H9 (cell line): ENCODE data around the gene ANKRA2. TPM values are rescaled to one million over a fixed set of nuclear protein-coding genes. Genes with fewer than 3 reads are reported as not detected.

Experiments used
- DNase-seq: peaks from one replicate; pipeline ENCODE4 v3.0.0-alpha.2; 2017
- H2AFZ ChIP-seq: one replicate; pipeline ENCODE4 v1.6.1; 2013; ENCODE audit warnings: mild to moderate bottlenecking, low read length, control low read depth, moderate library complexity
- H2AK5ac ChIP-seq: 2 replicates; pipeline ENCODE4 v1.6.1; 2013; ENCODE audit warnings: low read length, control low read depth, mixed read lengths; ENCODE audit not compliant: insufficient read length
- H2BK120ac ChIP-seq: one replicate; pipeline ENCODE4 v1.6.1; 2013; ENCODE audit warnings: low read depth, mild to moderate bottlenecking, low read length, control low read depth, inconsistent platforms; ENCODE audit not compliant: poor library complexity, severe bottlenecking
- H2BK12ac ChIP-seq: 2 replicates; pipeline ENCODE4 v1.6.1; 2013; ENCODE audit warnings: low read length, control low read depth, mixed read lengths, low read depth; ENCODE audit not compliant: insufficient read length
- H2BK15ac ChIP-seq: 2 replicates; pipeline ENCODE4 v1.6.1; 2013; ENCODE audit warnings: low read depth, low read length, control low read depth
- H2BK20ac ChIP-seq: one replicate; pipeline ENCODE4 v1.6.1; 2013; ENCODE audit warnings: low read depth, mild to moderate bottlenecking, low read length, control low read depth, inconsistent platforms; ENCODE audit not compliant: poor library complexity, severe bottlenecking
- H2BK5ac ChIP-seq: 2 replicates; pipeline ENCODE4 v1.6.1; 2013; ENCODE audit warnings: low read length, control low read depth, mixed read lengths; ENCODE audit not compliant: insufficient read length
- H3K14ac ChIP-seq: 2 replicates; pipeline ENCODE4 v1.6.1; 2013; ENCODE audit warnings: low read length, control low read depth; ENCODE audit not compliant: insufficient read depth
- H3K18ac ChIP-seq: 2 replicates; pipeline ENCODE4 v1.6.1; 2013; ENCODE audit warnings: low read depth, mild to moderate bottlenecking, mixed read lengths, low read length, control low read depth; ENCODE audit not compliant: insufficient read length
- H3K23ac ChIP-seq: 2 replicates; pipeline ENCODE4 v1.6.1; 2013; ENCODE audit warnings: low read length, control low read depth, mixed read lengths, low read depth; ENCODE audit not compliant: insufficient read length
- H3K23me2 ChIP-seq: 2 replicates; pipeline ENCODE4 v1.6.1; 2013; ENCODE audit warnings: low read depth, mild to moderate bottlenecking, mixed read lengths, low read length, control low read depth; ENCODE audit not compliant: insufficient read length, poor library complexity, severe bottlenecking
- H3K27ac ChIP-seq: 2 replicates; pipeline ENCODE4 v1.5.1; 2013; ENCODE audit warnings: low read length, control low read depth, mixed read lengths, low read depth; ENCODE audit not compliant: insufficient read length
- H3K27me3 ChIP-seq: 2 replicates; pipeline ENCODE4 v1.6.1; 2013; ENCODE audit warnings: low read length, control low read depth, inconsistent platforms; ENCODE audit not compliant: insufficient read depth
- H3K4ac ChIP-seq: 2 replicates; pipeline ENCODE4 v1.6.1; 2013; ENCODE audit warnings: low read depth, mild to moderate bottlenecking, control low read depth, inconsistent platforms, low read length, moderate library complexity
- H3K4me1 ChIP-seq: 2 replicates; pipeline ENCODE4 v1.6.1; 2013; ENCODE audit warnings: low read length, control low read depth, inconsistent platforms; ENCODE audit not compliant: insufficient read depth
- H3K4me2 ChIP-seq: 2 replicates; pipeline ENCODE4 v1.6.1; 2013; ENCODE audit warnings: low read length, control low read depth, mixed read lengths; ENCODE audit not compliant: insufficient read length, insufficient read depth
- H3K56ac ChIP-seq: 2 replicates; pipeline ENCODE4 v1.6.1; 2013; ENCODE audit warnings: low read depth, mild to moderate bottlenecking, mixed read lengths, low read length, control low read depth; ENCODE audit not compliant: insufficient read length
- H3K79me1 ChIP-seq: 2 replicates; pipeline ENCODE4 v1.6.1; 2013; ENCODE audit warnings: low read depth, mild to moderate bottlenecking, moderate library complexity, low read length, control low read depth, inconsistent platforms; ENCODE audit not compliant: insufficient read depth, poor library complexity, severe bottlenecking
- H3K79me2 ChIP-seq: 2 replicates; pipeline ENCODE4 v1.6.1; 2013; ENCODE audit warnings: low read length, control low read depth, inconsistent platforms; ENCODE audit not compliant: insufficient read depth
- H3K9ac ChIP-seq: 2 replicates; pipeline ENCODE4 v1.6.1; 2013; ENCODE audit warnings: low read length, control low read depth, mixed read lengths; ENCODE audit not compliant: insufficient read length; ENCODE audit errors: extremely low read depth
- H3K9me3 ChIP-seq: one replicate; pipeline ENCODE4 v1.6.1; 2013; ENCODE audit warnings: low read depth, low read length, inconsistent platforms; ENCODE audit not compliant: control insufficient read depth
- H3T11ph ChIP-seq: one replicate; pipeline ENCODE4 v1.6.1; 2013; ENCODE audit warnings: mild to moderate bottlenecking, low read length, control low read depth, inconsistent platforms
- H4K20me1 ChIP-seq: one replicate; pipeline ENCODE4 v1.6.1; 2013; ENCODE audit not compliant: control insufficient read depth, insufficient read length, insufficient read depth
- H4K5ac ChIP-seq: 2 replicates; pipeline ENCODE4 v1.6.1; 2013; ENCODE audit warnings: low read depth, mild to moderate bottlenecking, mixed read lengths, low read length, control low read depth; ENCODE audit not compliant: insufficient read length
- H4K8ac ChIP-seq: replicated peaks from 2 replicates; pipeline ENCODE4 v1.6.1; 2013; ENCODE audit warnings: low read length, control low read depth, mixed read lengths, low read depth; ENCODE audit not compliant: insufficient read length
- H4K91ac ChIP-seq: 2 replicates; pipeline ENCODE4 v1.6.1; 2013; ENCODE audit warnings: low read depth, mild to moderate bottlenecking, moderate library complexity, mixed read lengths, low read length, control low read depth; ENCODE audit not compliant: insufficient read length
- H3K27ac Mint-ChIP-seq, 3 experiments: 2 replicates in 2 of 3; 3 replicates in 1 of 3; pipeline ENCODE4 v1.8.0; 2020 to 2021; ENCODE audit warnings: mixed read lengths in 3 of 3, mild to moderate bottlenecking in 1 of 3, moderate library complexity in 1 of 3
- H3K27me3 Mint-ChIP-seq: 2 replicates; pipeline ENCODE4 v1.8.0; 2021; ENCODE audit warnings: low read depth, mild to moderate bottlenecking, moderate library complexity, mixed read lengths
- H3K36me3 Mint-ChIP-seq, 3 experiments: 2 replicates in 2 of 3; 3 replicates in 1 of 3; pipeline ENCODE4 v1.8.0; 2020 to 2021; ENCODE audit warnings: low read depth in 3 of 3, mixed read lengths in 3 of 3; ENCODE audit not compliant: insufficient read depth in 1 of 3
- H3K4me1 Mint-ChIP-seq, 2 experiments: 2 replicates each; pipeline ENCODE4 v1.8.0; 2020; ENCODE audit warnings: mixed read lengths in 2 of 2
- H3K4me3 Mint-ChIP-seq, 2 experiments: 2 replicates in 1 of 2; 3 replicates in 1 of 2; pipeline ENCODE4 v1.8.0; 2020 to 2021; ENCODE audit warnings: mild to moderate bottlenecking in 2 of 2, mixed read lengths in 2 of 2, moderate library complexity in 1 of 2
- H3K9me3 Mint-ChIP-seq, 2 experiments: 2 replicates in 1 of 2; 3 replicates in 1 of 2; pipeline ENCODE4 v1.8.0; 2020; ENCODE audit warnings: mild to moderate bottlenecking in 2 of 2, mixed read lengths in 2 of 2, moderate library complexity in 1 of 2
- CTCF ChIP-seq: fragments of 200-600 bp; sonication (generic); conservative IDR thresholded peaks from 3 replicates; pipeline ENCODE4 v1.8.0; 2021; ENCODE audit warnings: antibody characterized with exemption, mild to moderate bottlenecking
- WGBS: extraction: QIAGEN DNeasy Blood & Tissue Kit; methylation state at CpG from one replicate; pipeline ENCODE4 v1.1.7; 2013; ENCODE audit warnings: missing lambda C conversion rate, low lambda C conversion rate, mixed read lengths; ENCODE audit not compliant: insufficient read length; ENCODE audit errors: extremely low coverage; 5-methylcytosine and 5-hydroxymethylcytosine counted together
- total RNA-seq: library from RNA; stranded (reverse); gene quantifications from 2 replicates; pipeline ENCODE4 v1.2.1, GENCODE V29; 2021

Gene ANKRA2
- total RNA-seq, 1 experiment from 2014 or later = 8.9 TPM

GRCh38 chr5:73531356-73531755 lies 34.1 kb downstream of the ANKRA2 start:
- peaks cover 21 to 25% of the 10 kb centered on the region in 2 experiments for H3K9me3 Mint-ChIP-seq
- no peak overlapping the region for H3K23ac ChIP-seq
- H3K23me2 ChIP-seq = no peaks in the 10 kb centered on the region
- H3K4me3 Mint-ChIP-seq = no peak overlapping the region
- no peak overlapping the region for H2BK120ac ChIP-seq
- no peak overlapping the region for H2BK5ac ChIP-seq
- H3K18ac ChIP-seq = no peak overlapping the region
- H2BK12ac ChIP-seq = no peak overlapping the region
- no peak overlapping the region for H3K56ac ChIP-seq
- H3K4ac ChIP-seq = no peak overlapping the region
- peaks cover 2 to 22% (median 7%) of the 10 kb centered on the region in 3 experiments for H3K36me3 Mint-ChIP-seq
- H3K4me1 ChIP-seq = peaks cover 2% of the 10 kb centered on the region; the same call in 1 of the 2 replicates
- DNase-seq = no peak
- H4K8ac ChIP-seq = no peak overlapping the region
- H3K14ac ChIP-seq = no peak overlapping the region
- no peak overlapping the region for H3K27ac ChIP-seq
- no peak overlapping the region for H4K91ac ChIP-seq
- no peak overlapping the region for H2BK15ac ChIP-seq
- no peak overlapping the region for H4K5ac ChIP-seq
- no peaks in the 10 kb centered on the region for H3K27me3 ChIP-seq
- peaks cover 9 to 15% of the 10 kb centered on the region in 2 experiments for H3K4me1 Mint-ChIP-seq
- WGBS = no CpG with 5 or more reads among the region's 1 CpG
- no peak overlapping the region for H3K9ac ChIP-seq
- H3K27ac Mint-ChIP-seq = no peak overlapping the region
- no peak overlapping the region for H2AFZ ChIP-seq
- H3K4me2 ChIP-seq = no peak overlapping the region
- H2BK20ac ChIP-seq = no peak overlapping the region
- no peak overlapping the region for H3T11ph ChIP-seq
- no peaks in the 10 kb centered on the region for H3K9me3 ChIP-seq
- H3K27me3 Mint-ChIP-seq = peaks cover 3% of the 10 kb centered on the region
- no peaks in the 10 kb centered on the region for H3K79me1 ChIP-seq
- H4K20me1 ChIP-seq = no peaks in the 10 kb centered on the region
- H3K79me2 ChIP-seq = no peaks in the 10 kb centered on the region
- no peak for TF ChIP-seq CTCF
- H2AK5ac ChIP-seq = no peak overlapping the region
